BJ (cell line): ENCODE data around the gene REPIN1. TPM values are rescaled to one million over a fixed set of nuclear protein-coding genes. Genes with fewer than 3 reads are reported as not detected.
"Not testable (repeated sequence)": the region's sequence is repeated elsewhere in the genome, so short reads cannot be mapped to it uniquely, and the experiment has no call there.

Source experiments
- CTCF ChIA-PET: fragments of 350-600 bp; formaldehyde crosslinking; extraction: SDS; loops from one replicate; lab custom pipeline; 2021; ENCODE audit warnings: antibody characterized with exemption, inconsistent platforms; lab: Yijun Ruan, JAX
- POLR2A ChIA-PET: fragments of 300-600 bp; sonication (Branson Sonifier 250); formaldehyde crosslinking; extraction: SDS; loops from one replicate; lab custom pipeline; 2021; ENCODE audit warnings: antibody characterized with exemption; lab: Charles Lee
- DNase-seq: peaks from one replicate; pipeline ENCODE4 v3.0.0-alpha.2; 2011; ENCODE audit warnings: low read depth
- H3K27me3 ChIP-seq: 2 replicates; pipeline ENCODE4 v1.6.0; 2011; ENCODE audit warnings: low read length; ENCODE audit not compliant: control insufficient read depth, insufficient read depth
- H3K36me3 ChIP-seq: 2 replicates; pipeline ENCODE4 v1.5.1; 2011; ENCODE audit warnings: low read length; ENCODE audit not compliant: control insufficient read depth, insufficient read depth
- H3K4me3 ChIP-seq: 2 replicates; pipeline ENCODE4 v1.5.1; 2011; ENCODE audit warnings: low read depth, mild to moderate bottlenecking, control low read depth, low read length
- CTCF ChIP-seq: IDR thresholded peaks from 2 replicates; pipeline ENCODE4 v1.5.1; 2011; ENCODE audit warnings: low read depth, mild to moderate bottlenecking, control low read depth, inconsistent platforms, low read length, moderate library complexity; ENCODE audit not compliant: insufficient read depth
- polyA plus RNA-seq: library from polyadenylated mRNA; depleted of rRNA; stranded (reverse); fragments of >200 nt; gene quantifications from 2 replicates; pipeline ENCODE4 v1.2.3, GENCODE V29; 2011

The REPIN1 gene
- polyA plus RNA-seq, 1 experiment = 65.7 TPM

- POLR2A ChIA-PET = interaction anchor here (1.1 kb wide), 1 partner anchor 15 kb away, joined by 3 read pairs; no protein-coding TSS in a partner anchor
- no peak for DNase-seq
- Histone ChIP-seq H3K36me3 (peaks cover 2% of the 10 kb centered on the region; the same call in 1 of the 2 replicates), H3K4me3 (no peak overlapping the region), H3K27me3 (no peaks in the 10 kb centered on the region)
- CTCF ChIA-PET = no interaction called here
- TF ChIP-seq CTCF = no peak
Observed at GRCh38 chr7:150385302-150385723, 16.7 kb downstream of the REPIN1 start.

GRCh38 chr7:150385884-150386283 is 17.3 kb downstream of the REPIN1 start:
- H3K36me3 ChIP-seq, DNase-seq, CTCF ChIA-PET, H3K4me3 ChIP-seq, H3K27me3 ChIP-seq: not testable (repeated sequence)
- POLR2A ChIA-PET = interaction anchor here (1.1 kb wide), 1 partner anchor 15 kb away, joined by 3 read pairs; no protein-coding TSS in a partner anchor

GRCh38 chr7:150388306-150388705 is 19.7 kb downstream of the REPIN1 start:
- POLR2A ChIA-PET = no interaction called here

GRCh38 chr7:150388709-150389531 is 20.3 kb downstream of the REPIN1 start:
- DNase-seq = no peak

More at GRCh38 chr7:150388306-150388705, 19.7 kb downstream of the REPIN1 start:
- CTCF ChIA-PET = interaction anchor here (1.0 to 1.9 kb wide), 7 partner anchors 8 to 1078 kb away, joined by 3 to 9 read pairs (median 4); no protein-coding TSS in a partner anchor
- no peaks in the 10 kb centered on the region for H3K27me3 ChIP-seq
- H3K4me3 ChIP-seq = no peak overlapping the region
- H3K36me3 ChIP-seq = no peaks in the 10 kb centered on the region; the same call in 1 of the 2 replicates
- DNase-seq = no peak
- no peak for TF ChIP-seq CTCF

GRCh38 chr7:150389532-150389816 is 20.9 kb downstream of the REPIN1 start:
- Histone ChIP-seq H3K4me3 (no peak overlapping the region), H3K27me3 (no peaks in the 10 kb centered on the region), H3K36me3 (no peaks in the 10 kb centered on the region; the same call in 1 of the 2 replicates)
- no peak for TF ChIP-seq CTCF
- POLR2A ChIA-PET = interaction anchor here (0.7 kb wide), 1 partner anchor 827 kb away, joined by 12 read pairs; no protein-coding TSS in a partner anchor
- DNase-seq = no peak
- CTCF ChIA-PET = interaction anchor here (0.9 to 1.9 kb wide), 6 partner anchors 9 to 104 kb away, joined by 3 to 9 read pairs (median 4); no protein-coding TSS in a partner anchor

More at GRCh38 chr7:150388709-150389531, 20.3 kb downstream of the REPIN1 start:
- H3K4me3 ChIP-seq = no peak overlapping the region
- no peaks in the 10 kb centered on the region; the same call in 1 of the 2 replicates for H3K36me3 ChIP-seq
- no peaks in the 10 kb centered on the region for H3K27me3 ChIP-seq
- POLR2A ChIA-PET = interaction anchor here (0.7 kb wide), 1 partner anchor 826 kb away, joined by 12 read pairs; no protein-coding TSS in a partner anchor
- TF ChIP-seq CTCF = peak; percentile 75
- CTCF ChIA-PET = interaction anchor here (0.9 to 1.9 kb wide), 8 partner anchors 9 to 1079 kb away, joined by 3 to 9 read pairs (median 4); no protein-coding TSS in a partner anchor
